ENCODE data around the gene ZNF90.
"Not testable (repeated sequence)": the region's sequence is repeated elsewhere in the genome, so short reads cannot be mapped to it uniquely, and the experiment has no call there.

ZNF90 gene

DNA sequence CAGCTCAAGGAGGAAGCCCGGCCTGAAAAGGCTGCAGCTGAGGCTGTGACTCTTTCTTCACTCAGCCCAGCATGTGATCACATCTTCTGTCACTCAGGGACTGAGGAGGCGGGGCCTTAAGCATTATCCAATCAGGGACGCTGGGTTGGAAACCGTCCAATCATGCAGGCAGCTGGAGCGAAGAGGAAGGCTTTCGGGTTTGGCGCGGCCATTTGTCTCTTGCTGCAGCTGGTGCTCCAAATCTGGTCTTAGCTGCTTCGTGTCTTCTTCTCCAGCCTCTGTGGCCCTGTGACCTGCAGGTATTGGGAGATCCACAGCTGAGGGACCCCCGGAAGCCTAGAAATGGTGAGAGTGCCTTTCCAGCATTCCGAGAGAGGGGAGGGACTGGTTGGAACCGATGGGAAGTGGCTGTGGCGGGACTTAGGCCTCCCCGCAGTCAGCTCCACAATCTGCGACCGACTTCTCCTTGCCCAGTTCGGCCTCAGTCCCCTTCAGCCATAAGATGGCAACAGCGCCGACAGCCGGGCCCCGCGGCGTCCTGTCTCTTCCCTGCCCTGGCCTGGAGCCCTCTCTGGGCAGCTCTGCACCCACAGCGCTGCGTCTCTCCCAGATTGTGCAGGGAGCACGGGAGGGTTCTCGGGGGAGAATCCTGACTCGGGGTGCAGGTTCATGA lies at the start of gene ZNF90:
Gene ZNF90, plus strand, starts transcription at position 210 of the 673 bp plus-strand sequence. Its CDS starts 133 bp downstream, at position 343.
- no peak for DNase-seq

DNA sequence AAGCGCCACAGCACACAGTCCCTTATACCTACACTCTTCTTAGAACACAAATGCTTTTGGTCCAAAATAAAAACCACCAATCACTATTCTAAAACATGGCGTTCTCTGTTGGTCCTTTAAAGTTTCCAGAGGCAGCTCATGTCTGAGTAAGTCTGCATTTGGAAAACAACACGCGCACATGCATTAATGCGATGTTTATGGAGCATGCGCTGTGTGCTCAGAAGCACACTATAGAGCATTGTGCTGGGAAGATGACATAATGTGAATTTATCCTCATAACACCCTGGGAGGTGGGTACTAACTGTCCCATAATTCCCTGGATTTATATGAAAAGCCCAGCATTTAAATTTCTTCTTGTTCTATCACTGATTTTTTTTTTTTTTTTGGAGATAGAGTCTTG lies 49.2 kb upstream of the ZNF90 start:
- no peak for DNase-seq

DNA sequence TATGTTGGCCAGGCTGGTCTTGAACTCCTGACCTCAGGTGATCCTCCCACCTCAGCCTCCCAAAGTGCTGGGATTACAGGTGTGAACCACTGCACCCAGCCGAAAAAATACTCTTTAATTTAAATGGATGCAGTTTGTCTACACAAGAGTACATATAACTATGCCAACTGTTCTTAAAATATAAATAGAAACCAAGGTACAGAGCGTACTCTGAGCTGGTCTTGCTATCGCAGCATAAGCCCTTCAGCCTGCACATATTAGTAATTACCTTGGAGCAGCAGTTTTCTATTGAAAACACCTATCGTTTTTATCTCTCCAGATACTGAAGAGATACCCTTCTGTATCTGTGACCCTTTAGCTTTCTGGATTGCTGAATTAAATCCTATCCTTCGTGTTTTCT lies 41.9 kb upstream of the ZNF90 start:
- no peak for DNase-seq

DNA sequence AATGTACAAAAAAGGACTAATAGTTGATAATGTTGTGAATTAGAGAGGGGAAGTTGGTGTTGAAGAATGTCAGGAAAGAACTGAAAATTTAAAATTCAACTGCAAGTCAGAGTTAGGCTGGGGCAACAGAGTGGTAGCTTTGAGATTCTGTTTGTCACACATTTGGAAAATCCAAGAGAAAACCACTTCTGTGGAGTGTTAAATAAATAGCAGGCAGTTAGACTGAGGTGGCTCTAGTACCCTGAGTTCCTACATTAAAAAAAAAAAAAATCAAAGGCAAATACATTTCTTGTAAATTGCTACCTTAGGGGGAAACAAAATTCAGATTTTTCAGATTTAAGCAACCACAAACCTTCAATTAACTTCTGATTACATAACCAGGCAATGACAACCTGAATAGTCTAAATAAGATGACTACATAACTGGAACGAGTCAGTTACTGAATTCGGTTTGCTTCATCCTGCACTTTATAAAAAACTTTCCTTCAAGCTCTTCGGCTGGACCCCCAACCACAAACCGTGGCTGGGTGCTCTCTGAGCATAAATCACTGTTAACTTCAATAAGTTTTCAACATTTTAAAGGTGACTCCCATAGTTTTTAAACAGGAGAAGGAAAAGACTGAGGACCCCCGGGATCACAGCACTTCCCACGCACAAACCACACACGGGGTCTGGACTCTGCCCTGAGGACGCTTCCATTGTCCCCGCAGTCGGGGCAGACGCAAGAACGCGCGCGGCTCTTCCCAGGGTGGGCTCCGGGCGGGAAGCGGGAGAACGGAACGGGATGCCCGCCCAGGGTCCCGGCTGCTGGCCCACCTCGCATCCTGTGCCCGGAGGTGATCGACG lies 39.2 kb upstream of the ZNF90 start:
- no peak for DNase-seq

DNA sequence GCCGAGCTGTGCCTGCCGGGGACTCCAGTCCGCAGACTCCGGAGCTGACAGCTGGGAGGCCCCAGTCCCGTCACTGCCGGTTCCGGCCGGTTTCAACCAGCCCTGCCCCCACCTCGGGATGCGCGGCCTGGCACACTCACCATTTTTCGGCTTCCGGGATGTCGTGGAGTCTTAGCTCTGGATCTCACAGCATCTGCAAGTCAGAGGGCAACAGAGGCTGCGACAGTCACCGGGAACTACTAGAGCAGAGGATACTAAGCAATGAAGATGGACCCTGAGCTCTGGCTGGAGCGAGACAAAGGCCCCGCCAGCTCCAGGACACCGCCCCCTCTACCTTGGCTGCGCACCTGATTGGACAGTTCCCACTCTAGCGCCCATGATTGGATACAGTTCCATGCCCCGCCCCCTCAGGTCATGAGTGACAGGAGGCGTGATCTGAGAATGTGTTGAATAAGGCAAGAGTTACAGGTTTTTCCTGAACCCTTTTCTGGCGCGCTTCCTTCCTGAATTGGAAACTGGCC lies 38.5 kb upstream of the ZNF90 start, which contains the start of gene ZNF682:
Gene ZNF682, minus strand, starts transcription at position 303 of the 521 bp plus-strand sequence. Its CDS starts 160 bp downstream, at position 143.
- no peak for DNase-seq

DNA sequence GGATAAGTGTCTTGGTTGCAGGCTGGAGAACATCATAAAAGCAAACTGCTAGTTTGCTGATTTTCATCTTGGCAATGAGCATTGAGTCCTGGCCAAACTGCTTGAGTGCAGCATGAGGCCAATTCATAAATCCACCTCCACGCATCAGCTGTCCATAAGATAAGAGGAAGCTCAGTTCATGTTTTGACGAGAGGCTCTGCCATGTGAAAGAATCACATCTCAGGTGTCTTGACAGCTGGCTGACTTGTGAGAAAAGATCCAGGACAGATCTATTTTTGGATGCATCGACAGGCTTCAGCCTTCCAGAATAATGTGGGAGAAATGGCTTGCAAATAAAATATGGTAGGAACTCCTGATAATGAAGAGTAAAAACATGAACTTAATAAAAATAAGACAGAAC lies 33.1 kb upstream of the ZNF90 start:
- DNase-seq, result no peak

DNA sequence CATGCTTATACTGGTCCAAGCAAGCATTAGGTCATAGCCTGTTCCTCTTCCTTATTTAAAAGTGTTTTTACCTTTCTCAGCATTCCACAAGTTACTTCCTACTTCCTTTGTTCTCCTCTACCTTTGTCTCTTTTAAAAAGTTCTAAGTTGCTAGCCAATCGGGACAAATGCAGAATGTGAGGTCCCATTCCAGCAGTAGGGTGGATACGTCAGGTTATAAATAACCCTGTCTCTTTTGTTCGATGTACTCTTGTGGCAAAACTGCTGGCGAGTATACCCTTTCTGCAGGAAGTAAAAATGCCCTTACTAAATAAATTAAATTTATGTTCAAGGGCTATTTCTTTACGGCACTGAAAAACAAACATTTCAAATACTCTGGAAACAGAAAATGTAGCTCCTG lies 32.1 kb upstream of the ZNF90 start:
- DNase-seq, result not testable (repeated sequence)

DNA sequence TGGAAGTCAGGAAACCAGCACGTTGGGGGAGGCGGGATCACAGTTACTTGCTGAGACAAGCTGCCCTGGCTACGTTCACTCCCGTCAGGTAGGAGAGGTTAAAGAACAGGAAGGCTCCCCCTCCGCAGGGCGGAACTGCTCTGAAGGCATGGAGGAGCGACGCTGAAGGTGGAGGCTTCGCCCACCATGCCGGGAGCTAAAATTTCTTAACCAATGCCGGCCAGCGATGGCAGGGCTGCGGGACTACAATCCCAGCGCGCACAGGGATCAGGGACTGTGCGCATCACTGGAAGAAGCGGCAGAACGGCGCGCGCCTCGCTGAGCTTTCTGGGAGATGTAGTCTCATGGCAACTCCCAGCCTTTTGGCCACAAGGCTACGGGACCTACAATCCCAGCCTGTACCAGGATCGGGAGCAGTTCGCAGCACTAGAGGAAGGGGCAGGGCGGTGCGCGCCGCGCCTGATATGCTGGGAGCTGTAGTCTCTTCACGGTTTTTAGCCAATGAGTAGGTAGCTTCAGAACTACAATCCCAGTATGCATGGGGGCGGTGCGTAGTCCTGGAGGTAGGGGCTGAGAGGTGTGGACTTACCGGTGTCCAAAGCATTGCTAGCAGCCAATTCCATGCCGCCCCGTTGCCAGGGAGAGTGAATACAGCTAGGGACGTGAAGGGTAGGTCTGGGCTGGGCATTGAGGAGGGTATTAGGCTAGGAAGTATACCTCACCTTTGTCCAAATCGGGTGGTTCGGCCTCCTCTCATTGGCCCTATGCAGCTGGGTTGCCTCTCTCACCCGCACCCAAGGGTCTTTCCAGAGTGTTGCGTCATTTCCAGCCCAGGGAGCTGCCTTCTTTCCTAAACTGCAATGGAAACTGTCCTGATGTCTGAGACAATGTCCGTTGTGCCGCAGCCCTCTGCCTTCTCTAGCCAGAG lies 25.7 kb upstream of the ZNF90 start:
- DNase-seq, result no peak

DNA sequence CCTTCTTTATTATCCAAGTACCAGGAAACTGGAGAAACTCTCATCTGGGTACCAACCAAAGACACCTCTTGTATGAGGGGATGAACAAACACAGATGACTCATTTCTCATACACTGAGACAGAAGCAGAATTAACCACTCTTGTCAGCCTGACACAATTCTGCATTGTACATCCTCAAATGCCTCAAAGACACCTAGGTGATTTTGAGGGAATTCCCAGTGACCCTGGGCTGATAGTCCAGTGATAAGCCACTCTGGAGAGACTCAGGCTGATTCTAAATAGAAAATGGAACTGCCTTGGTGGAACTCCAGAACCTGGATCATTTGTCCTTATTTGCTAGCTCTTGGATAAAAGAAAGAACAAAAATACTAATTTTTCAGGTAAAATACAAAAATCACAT lies 19.1 kb upstream of the ZNF90 start:
- DNase-seq, result not testable (repeated sequence)

DNA sequence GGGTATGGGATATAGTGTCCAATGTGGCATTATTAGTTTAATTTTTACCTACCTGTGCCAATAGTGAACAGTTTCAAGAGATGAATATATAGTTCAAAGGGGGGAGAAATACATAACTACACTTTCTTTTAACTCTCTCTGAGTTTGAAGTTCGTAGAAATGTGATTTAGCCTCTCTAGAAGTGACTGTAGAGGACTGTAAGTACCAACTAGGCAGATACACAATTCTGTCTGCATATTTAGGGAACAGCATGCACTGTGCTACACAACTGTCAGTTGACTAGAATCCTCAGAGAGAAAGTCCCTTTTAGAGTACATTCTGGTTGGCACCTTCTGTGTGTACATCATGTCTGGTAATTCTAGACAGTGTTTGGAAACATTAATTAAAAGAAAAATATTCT lies 17.5 kb upstream of the ZNF90 start:
- no peak for DNase-seq

DNA sequence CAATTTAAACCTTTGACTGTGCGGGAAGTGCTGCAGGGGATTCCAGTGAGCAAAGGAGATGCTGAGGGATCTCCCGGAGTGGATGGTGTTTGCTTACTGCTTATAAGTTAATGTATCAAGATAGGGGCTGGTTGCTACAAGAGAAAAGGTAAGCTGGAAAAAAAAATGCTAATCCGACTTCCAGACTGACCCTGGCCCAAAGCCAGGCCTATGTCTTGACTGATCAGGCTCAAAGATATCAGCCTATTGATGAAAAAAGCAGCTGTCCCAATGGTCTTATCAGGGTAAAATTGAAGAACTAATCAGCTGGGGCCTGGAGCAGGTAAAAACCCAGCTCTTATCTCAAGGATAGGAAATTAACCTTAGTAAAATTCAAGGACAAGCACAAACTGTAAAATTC lies 10.9 kb upstream of the ZNF90 start:
- no peak for DNase-seq

DNA sequence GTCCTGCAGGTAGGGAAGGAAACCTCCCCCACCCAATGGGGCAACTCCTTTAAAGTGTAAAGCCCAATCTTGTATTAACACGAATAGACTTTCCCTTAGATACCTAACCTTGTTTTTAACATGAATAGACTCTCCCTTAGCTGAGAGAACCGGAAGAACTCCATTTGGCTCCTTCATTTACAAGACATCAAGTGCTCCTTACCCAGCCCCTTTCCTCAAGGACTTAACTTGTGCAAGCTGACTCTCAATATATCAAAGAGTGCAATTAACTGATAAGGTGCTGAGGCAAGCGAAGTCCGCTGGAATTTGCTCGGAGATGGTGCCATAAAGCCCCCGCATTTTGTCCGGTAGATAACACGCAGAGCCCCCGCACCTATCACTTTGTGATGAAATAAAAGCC lies 9.9 kb upstream of the ZNF90 start:
- no peak for DNase-seq

DNA sequence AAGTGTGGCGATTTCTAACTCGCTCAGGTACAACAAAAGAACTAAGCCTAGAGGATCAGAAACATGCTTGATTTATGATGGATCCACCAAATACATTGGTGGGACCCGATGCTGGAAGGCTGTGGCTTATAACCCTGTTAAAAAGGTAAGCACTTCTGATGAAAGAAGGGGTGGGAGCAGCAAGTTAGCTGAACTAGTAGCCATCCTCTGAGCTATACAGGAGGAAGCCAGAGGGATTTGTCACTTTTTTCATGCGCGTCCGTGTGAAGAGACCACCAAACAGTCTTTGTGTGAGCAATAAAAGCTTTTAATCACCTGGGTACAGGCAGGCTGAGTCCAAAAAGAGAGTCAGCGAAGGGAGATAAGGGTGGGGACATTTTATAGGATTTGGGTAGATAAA lies 9.2 kb upstream of the ZNF90 start:
- DNase-seq, result not testable (repeated sequence)

DNA sequence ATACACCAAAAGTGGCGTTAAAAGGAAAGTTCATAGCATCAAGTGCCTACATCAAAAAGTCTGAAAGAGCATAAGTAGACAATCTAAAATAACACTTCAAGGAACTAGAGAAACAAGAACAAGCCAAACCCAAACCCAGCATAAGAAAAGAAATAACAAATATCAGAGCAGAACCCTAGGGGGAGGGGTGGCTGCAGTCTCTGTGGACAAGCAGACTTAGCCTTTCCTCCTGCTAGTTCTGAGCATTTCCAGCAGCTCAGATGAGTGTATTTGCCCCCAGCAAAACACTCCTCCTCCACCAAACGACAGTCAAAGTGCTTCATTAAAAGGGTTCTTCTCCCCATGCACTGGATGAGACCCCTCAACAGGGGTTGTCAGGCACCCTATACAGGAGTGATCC lies 7.1 kb upstream of the ZNF90 start:
- no peak for DNase-seq

DNA sequence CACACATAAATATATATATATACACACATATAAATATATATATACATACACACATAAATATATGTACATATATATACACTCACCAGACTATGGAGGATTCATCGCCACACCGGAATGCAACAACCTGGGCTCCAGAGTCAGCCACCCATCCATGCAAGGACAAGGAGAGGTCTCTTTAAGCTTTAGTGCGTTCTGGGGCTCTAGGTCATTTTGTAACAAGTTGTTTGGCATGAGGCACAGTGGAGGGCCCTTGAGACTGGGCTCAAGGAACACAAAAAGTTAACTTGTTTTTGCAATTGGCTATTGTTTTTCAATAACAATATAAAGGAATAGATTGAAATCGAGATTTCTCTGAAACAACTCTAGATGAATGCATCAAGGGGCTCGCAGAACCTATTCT lies 4.9 kb upstream of the ZNF90 start:
- no peak for DNase-seq

DNA sequence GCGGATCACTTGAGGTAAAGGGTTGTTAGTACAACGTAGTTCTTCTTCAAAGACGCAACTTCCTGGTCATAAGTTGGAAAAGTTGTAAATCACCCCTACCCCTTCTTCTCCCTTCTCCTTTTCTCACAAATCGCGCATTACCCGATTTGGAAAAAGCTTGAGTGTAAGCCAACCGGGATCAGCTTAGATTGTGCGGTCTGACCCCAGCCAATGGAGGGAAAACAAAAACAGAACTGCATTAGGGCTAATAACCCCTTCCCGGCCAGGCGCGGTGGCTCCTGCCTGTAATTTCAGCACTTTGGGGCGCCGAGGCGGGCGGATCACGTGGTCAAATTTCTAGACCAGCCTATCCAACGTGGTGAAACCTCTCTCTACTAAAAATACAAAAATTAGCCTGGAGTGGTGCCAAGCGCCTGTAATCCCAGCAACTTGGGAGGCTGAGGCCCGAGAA lies 806 bp downstream of the ZNF90 start:
- no peak for DNase-seq

DNA sequence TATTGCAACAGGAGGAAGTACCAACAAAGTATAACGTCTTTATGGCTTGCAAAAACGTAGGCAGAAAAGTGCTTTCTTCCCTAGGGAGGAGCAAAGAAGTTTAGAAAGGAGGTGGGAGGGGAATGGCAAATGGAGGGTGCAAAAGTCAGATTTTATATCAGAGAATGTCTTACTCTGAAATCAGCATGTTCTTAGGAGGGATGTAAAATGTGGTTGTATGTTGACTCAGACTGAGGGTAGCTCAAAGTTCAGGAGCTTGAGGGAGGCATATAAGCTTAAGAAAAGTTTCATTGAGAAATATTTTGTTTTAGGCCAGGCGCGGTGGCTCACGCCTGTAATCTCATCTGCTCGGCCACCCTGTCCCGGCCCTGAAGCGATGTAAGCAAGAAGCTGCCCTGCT lies 1.7 kb downstream of the ZNF90 start:
- DNase-seq, result no peak

DNA sequence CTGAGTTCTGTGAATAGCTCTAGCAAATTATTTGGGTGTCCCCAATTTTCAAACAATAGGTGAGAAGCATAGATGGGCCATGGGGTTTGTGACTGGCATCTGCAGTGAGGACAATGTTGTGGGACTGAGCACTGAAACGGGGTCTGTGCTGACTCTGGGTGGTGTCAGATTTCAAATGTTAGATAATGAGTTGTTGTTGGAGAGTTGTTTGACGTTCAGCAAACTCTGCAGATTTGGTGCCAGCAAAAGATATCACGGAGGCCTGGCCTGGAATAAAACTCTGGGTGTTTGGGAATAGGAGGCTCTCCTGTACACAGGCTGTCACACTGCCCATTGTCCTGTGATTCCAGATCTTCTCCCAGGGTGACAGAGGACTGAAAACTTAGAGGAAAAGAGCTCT lies 2.9 kb downstream of the ZNF90 start:
- DNase-seq, result no peak

DNA sequence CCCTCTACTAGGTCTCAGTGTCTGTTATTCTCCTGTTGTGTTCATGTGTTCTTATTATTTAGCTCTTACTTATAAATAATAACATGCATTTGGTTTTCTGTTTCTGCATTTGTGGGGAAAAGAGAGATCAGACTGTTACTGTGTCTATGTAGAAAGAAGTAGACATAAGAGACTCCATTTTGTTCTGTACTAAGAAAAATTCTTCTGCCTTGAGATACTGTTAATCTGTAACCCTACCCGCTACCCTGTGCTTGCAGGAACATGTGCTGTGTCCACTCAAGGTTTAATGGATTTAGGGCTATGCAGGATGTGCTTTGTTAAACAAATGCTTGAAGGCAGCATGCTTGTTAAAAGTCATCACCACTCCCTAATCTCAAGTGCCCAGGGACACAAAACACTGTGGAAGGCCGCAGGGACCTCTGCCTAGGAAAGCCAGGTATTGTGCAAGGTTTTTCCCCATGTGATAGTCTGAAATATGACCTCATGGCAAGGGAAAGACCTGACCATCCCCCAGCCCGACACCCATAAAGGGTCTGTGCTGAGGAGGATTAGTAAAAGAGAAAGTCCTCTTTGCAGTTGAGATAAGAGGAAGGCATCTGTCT lies 4.5 kb downstream of the ZNF90 start:
- not testable (repeated sequence) for DNase-seq

DNA sequence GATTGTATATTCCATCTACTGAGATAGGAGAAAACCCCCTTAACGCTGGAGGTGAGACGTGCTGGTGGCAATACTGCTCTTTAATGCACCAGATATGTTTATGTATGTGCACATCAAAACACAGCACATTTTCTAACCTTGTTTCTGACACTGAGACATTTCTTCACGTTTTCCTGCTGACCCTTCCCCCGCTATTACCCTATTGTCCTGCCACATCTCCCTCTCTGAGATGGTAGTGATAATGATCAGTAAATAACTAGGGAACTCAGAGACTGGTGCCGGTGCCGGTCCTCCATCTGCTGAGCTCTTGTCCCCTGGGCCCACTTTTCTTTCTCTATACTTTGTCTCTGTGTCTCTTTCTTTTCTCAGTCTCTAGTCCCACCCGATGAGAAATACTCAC lies 5.1 kb downstream of the ZNF90 start:
- not testable (repeated sequence) for DNase-seq

DNA sequence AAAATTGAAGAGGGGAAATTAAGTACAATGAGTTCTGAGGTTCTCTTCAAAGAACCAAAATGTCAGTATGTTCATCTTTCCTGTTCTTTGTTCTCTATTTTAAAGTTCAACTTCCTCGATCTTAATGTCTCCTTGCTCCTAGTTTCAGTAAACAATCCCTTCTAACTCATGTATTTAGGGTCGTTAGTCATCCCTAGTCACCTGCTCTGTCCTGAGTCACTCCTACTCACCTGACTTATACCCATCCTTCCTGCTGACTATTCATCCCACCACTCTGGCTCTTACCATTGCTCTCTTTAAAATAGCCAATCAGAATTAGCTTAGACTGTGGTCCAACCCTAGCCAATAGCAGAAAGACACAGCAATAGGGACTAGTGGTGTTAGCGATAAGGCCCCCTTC lies 24.3 kb downstream of the ZNF90 start:
- DNase-seq, result no peak

DNA sequence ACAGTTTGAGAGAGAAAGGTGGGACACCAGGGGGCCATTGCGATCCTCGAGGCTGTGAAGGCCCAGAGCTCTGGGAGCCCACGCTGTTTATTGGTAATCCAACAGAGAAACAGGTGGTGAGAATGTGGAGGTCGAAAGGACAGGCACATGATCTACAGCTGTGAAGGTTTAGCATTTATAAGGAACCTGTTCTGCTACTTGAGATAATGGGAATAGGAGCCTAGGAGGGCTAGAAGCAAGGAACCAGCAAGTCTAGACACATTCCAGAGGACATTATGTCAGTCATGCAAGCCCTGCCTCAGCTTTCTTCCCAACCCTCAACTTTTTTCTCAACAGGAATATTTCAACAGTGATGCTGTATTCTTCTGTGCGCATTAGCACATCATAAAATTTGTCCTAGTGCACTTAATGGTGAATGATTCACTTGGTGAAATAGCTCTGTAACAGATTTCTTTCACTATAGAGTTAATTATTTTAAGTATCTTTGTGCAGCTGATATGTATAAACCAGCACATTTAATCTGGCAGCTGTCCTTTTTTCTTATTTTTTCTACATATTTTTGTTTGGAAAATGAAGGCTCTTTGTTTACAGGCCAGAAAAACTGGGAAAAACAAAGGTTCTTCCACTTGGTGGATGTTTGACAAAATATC lies 25.4 kb downstream of the ZNF90 start:
- DNase-seq, result no peak
